NK-92 (cell line): ENCODE data around the gene CDH2.

ENCODE experiments used
- DNase-seq: peaks from one replicate; lab custom pipeline; 2025; ENCODE audit not compliant: unreplicated experiment; lab: John Stamatoyannopoulos, UW

The CDH2 gene

GRCh38 chr18:28127763-28128658 is 48.9 kb downstream of the CDH2 start:
- DNase-seq: no peak

GRCh38 chr18:28127228-28127627 is 49.7 kb downstream of the CDH2 start:
- no peak for DNase-seq

GRCh38 chr18:28126768-28127167 is 50.2 kb downstream of the CDH2 start:
- no peak for DNase-seq

GRCh38 chr18:28125051-28125450 is 51.9 kb downstream of the CDH2 start:
- no peak for DNase-seq

DNA sequence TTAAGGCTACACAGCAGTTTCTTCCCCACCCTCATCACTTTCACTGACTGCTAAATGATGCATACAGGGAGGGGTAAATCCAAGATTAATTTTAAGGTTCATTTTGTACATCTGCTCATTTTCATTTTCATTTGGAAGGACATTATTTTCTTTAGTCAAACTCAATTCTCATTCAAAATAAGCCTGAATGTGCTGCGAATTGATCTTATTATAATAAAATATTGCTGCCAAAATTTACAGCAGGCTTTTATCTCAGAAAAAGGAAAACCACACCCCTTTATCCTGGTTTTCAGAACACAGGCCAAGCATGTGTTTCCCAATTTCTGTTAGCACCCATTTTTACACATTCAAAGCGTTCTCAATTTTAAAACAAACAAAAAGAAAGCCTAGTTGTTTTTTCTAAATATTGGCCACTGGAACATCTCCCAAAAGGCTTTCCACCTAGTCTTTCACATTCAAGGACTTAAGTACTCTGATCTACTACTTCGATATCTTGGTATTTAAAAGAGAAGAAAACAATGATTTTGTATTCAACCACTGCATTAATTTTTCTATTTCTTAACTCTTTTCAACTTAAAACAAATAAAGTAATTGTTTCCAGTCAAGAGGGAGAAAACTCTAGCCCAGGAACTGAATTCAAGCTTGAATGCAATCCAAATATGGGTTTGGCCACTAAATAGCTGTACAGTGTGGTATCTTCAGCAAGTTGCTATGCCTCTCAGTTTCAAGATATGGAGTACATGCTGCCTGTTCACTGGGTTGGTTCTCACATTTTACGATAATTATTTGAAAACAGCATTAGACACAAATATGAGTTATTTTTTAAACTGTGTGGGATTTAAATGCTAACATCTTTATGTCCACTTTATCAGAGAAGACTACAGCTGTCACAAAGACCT is 52.5 kb downstream of the CDH2 start:
- DNase-seq: no peak

DNA sequence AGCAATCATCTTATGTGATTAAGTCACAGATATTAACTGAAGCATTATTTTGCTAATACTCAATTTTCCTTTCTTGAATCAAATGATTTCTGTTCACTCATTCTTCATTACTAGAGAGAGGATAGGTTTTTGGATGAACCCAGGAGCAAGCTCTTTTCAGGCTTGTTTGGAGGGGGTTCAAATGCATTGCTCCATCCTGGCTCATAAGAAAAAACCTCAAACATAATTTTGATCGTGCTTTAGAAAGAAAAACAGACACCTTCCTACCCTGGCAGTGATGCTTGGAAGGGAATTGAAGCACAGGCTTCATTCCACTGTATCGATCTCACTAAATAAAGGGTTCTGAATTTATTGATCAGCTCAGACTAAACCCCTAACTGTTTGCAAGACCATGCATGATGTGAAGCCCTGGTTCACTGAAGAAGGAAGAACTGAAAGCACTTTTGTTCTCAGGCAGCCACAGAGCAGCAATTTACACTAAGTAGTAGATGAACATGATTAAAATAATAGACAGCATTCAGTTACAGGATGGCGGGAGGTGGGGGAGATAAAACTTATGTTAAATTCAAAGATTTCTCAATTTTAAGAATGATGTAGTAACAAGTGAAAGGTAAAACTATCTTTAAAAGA is 53.4 kb downstream of the CDH2 start:
- no peak for DNase-seq

DNA sequence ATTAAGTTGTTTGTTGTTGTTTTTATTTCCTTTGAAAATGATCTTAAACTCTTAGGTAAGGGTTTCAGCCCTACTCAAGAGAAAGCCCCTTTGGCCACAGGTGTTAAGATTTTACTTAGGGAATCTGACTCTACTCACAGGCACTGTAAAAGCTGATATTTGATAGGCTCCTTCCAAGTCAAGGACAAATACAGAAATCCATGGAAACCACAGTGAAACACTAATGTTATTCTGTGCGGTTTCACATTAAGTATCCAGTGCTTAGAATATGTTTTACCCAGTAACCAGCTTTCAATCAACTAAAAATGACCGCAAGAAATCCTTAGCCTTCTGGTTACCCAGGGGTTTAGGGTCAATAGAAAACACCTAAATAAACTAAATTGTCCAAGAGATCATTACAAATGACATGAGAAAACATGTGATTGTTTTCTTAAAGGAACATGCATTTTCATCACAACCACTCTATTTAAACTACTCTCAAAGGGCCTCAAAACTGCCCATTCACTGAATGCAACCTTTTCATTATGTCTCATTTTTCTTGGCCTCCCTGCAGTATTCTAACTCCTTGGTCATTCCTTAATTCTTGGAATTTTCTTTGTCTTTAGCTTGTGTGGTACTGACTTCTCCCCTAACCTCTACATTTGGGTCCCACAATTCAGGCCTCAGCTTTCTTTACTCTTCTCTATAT is 56.0 kb downstream of the CDH2 start:
- DNase-seq: no peak

- DNase-seq: no peak
These were observed 60.5 kb downstream of the CDH2 start for GRCh38 chr18:28116461-28116860.

- no peak for DNase-seq
These were observed 61.8 kb downstream of the CDH2 start for GRCh38 chr18:28115149-28115550.

- DNase-seq: no peak
These were observed 62.5 kb downstream of the CDH2 start for GRCh38 chr18:28114472-28114871.

DNA sequence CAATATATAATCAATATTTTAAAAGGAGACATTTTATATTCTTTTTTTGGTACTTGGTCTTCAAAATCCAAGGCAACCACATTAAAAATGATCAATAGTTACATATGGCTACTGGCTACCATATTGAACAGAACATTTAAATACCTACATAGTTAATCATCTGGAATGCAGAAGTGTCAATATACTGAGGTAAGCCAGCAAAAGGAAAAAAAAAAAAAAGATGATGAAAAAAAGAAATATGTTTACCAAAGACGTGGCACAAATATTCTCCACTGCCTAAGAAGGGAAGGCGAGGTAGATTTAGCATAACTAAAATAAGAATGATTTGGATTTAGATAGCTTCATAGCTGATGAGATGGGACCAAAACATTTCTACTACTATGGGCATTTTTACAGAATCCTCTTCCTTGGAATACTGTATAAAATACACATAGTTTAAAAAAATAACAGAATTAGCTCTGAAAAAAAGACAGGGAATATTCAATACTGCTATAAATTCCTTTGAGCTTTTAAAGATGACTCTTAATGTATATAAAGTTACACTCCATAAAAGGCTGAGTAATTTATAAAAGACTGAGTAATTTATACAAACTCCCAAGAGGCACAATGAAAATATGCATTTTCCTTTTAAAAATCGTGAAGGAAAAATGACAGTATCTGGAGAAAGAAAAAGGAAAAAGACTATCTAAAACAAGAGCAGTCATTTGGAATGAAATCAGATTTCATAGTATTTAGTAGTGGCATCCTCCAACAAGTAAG is 63.5 kb downstream of the CDH2 start:
- DNase-seq: no peak

- DNase-seq: no peak
These were observed 64.9 kb downstream of the CDH2 start for GRCh38 chr18:28112056-28112470.

GRCh38 chr18:28110924-28111323 is 66.0 kb downstream of the CDH2 start:
- no peak for DNase-seq

DNA sequence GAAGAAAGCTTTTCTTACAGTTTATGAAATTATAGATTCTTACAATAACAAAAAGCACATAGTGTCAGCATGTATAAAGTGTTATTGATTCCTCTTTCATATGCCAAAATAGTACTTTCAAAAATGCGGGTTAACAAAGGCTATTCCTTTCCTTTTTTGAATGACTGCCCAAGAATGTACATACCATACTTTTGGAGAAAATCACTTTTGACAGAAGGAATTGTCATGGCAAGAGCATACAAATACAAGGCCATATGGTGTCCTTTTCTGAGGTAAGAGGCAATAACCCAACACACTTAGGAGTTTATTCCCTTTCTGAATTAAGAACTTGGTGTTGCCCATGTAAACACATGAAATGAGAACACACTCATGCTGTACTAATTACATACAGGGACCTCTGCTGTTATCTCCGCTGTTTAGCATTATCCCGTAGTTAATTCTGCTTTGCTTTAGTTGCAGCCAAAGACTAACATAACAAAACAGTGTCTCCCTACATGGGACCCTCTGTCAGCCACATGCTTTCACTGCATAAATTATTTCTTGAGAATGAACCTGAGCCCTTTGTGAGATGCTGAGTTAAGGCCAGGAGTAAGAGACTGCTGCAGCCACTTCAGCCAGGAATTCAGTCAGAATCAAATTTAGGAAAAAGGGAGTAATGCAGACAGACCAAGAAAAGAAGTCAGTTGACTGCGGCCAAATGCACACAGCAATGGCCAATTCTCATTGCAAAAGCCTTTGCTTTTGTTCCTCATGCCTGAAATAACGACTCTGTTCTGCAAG is 67.0 kb downstream of the CDH2 start:
- DNase-seq: no peak

- no peak for DNase-seq
These were observed 68.1 kb downstream of the CDH2 start for GRCh38 chr18:28108814-28109213.

- DNase-seq: no peak
These were observed 68.7 kb downstream of the CDH2 start for GRCh38 chr18:28108254-28108653.

GRCh38 chr18:28099237-28099636 is 77.7 kb downstream of the CDH2 start:
- no peak for DNase-seq

DNA sequence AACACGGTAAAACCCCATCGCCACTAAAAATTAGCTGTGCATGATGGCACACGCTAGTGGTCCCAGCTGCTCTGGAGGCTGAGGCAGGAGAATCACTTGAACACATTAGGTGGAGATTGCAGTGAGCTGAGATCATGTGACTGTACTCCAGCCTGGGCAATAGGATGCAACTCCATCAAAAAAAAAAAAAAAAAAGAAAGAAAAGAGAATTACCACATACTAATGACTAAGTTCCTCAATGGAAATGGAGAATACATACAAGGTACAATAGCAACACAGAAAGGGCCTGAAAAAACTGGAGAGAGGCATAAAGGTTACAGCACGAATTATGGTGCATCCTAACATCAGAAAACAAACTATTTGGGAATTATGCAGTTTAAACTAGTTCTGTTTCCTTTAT is 81.3 kb downstream of the CDH2 start:
- no peak for DNase-seq

DNA sequence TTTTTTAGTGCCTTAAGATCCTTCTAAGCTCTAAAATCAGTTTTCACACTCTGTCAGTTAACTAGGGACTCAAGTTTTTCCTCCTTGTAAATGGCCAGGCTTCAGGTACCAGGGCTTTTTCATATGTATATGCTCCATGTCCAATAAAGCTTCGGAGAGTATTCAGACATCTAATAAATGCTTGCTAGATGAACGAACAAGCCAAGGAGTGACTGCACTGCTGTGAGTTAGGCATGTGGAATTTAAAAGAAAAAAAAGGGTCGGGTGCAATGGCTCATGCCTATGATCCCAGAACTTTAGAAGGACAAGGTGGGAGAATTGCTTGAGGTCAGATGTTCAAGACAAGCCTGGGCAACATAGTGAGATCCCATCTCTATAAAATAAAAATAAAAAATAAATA is 81.9 kb downstream of the CDH2 start:
- DNase-seq: no peak
